Measurements from ENCODE around the gene WDR20.
"Not testable (repeated sequence)": the region's sequence is repeated elsewhere in the genome, so short reads cannot be mapped to it uniquely, and the experiment has no call there.

The WDR20 gene

DNA sequence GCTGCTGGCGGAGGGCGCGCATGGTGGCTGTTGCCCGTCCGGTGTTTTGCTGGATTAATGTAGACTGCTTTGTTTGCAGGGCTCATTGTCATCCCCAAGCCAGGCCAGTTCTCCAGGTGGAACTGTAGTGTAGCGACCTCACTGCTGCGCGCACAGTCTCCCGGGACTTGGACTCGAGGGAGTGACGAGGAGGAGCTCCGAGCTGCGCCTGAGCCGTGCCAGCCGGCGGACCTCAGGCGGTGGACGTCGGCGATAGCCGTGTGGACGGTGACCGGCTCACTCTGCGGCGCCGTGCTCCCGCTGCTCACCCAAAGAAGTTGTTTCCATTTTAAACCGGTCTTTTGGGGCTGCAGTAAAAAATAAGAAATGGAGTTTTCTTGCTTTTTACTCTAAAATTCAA is 83.1 kb downstream of the WDR20 start:
- no peak for DNase-seq

DNA sequence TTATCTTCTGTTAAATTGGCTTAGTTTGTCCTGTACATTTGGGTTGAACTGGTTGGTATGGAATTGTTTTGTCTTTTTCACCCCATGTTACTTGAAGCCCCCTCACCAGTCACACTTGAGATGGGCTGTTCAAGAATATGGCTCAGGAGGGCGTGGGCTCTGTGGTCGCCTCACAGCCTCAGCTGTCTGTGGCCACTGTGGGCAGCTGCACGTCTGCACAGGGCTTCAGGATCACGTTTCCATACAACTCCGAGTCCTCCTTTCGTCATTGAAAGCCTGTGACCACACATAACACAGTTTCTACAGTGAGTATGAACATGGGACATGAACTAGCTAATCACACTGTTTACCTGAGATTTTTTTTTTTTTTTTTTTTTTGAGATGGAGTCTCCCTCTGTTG is 84.0 kb downstream of the WDR20 start:
- DNase-seq: no peak

DNA sequence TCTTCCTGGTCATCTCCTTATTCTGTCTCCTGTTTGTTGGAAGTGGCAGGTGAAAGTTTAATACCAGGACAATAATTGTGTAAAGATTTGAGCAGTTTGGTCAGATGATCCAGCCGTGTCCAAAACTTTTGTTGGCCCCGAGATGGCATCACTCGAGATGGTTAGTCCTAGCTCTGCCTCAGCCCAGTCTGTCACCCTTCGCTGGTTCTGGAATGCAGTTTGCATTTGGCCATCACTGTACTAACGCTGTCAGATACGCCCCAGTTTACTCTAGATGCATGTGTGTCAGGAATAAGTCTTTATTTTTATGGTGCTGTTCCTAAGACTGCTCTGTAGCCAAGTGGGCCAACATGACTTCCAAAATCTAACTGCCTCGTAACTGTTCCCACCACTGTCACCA is 85.7 kb downstream of the WDR20 start:
- DNase-seq: no peak

DNA sequence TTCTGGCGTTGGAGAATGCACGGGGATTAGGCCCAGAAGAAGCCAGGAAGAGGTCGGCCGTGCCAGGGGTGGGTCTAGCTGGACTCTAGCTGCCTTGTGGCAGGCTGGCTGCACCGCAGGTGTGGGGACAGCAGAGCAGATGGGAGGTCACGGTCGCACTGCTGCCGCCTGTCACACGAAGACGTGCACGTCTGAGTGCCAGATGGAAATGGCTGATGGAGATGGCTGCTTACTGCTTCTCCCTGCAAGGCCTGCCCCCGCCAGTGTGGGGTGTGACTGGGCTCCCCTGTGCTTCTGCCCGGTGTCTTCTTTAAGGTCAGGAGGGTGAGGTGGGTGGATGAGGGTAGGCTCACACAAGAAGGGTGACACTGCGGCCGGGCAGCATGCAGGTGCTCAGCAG is 86.2 kb downstream of the WDR20 start:
- DNase-seq: no peak

DNA sequence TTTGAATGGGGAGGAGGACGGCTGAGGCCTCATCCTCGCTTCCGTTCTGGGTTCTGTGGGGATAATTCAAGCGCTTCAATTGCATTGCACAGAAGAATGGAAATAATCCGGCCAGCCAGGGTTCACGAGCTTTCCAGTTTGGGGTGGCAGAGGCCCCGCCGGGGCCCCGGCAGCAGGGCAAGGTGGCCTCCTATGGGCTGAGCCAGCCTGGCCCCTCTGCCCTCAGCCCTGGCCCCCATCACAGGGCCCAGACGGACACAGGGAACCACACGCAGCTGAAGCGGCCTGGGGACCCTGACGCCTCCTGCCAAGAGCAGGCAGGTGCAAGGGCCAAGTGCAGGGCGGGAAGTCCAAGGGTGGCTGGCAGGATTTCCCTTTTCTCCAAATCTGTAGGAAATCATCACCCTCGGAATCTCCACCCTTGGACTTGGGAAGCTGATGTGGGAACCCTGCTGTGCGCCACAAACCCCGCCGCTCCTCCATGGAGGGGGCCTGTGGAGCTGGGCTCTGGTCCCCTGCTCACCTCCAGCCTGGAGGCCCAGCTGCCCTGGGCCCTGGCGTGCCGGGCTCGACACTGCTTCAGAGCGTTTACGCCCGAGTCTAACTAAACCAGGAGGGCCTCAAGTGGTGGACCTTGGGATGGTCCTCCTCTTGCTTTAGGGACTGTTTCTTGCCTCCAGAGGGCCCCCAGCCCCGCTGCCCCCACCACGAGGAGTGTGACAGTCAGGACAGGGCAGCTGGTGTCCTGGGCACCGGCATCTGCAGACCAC is 86.8 kb downstream of the WDR20 start:
- DNase-seq: no peak

DNA sequence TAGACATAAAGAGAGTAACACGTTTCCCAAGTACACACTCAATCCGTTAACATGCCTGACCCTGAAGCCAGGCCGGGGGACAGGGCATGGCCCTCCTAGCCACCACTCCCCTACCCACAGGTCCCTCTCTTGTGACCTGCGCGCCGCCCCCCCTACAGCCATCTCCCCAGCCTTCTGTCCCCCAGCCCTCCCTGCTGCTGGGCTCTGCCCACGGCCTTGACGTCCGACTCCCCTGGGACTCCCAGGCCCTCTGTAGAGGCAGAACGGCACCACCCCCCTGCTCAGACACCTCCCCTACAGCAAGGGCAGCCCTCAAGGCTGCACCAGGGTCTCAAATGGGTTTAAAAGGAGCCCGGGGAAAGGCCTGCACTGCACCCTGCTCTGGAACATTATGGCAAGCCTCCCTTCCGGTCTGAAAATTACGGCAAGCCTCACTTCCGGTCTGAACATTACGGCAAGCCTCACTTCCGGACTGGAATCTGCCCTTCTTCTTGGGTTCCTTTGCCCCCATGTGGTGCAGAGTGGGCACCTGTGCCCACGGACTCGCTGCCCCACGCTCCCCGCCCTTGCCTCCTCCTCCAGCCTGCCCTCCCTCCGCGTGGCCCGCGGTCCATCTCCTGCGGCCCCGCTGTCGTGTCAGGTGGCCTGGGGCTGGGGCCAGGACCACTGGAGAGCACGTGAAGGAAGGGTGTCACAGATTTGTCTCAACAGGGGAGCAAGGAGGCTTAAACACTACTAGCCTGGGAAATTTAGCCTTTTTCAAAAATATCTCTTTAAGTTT is 87.7 kb downstream of the WDR20 start:
- DNase-seq: no peak

DNA sequence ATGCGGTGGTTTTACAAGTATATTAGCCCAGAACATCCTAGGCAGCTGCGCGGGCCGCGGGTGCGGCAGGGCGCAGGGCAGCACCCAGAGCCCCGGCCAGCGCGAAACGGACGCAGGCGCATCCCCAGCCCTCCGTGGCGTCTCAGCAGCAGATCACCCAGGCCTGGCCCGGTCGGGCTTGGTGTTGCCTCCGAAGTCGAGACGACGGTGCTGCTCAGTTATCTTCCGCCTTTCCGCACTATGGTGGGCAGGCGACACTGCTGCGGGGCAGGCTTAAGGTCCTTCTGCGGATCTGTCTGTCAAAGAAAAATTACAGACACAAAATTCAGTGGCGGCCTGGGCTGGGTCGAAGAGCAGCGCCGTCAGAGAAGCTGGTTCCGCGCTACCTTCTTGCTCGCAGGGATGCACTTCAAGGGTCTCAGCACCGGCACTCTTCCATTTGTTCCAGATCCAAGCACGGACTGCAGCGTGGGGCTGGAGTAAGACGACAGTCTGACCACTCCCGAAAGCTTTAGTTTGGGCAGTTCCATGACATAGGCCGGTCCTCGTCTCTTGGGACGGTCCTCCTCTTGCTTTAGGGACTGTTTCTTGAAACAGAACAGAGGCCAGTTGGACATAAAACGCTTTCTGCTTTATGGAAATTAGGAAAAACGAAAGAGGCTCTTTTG is 89.5 kb downstream of the WDR20 start:
- no peak for DNase-seq

DNA sequence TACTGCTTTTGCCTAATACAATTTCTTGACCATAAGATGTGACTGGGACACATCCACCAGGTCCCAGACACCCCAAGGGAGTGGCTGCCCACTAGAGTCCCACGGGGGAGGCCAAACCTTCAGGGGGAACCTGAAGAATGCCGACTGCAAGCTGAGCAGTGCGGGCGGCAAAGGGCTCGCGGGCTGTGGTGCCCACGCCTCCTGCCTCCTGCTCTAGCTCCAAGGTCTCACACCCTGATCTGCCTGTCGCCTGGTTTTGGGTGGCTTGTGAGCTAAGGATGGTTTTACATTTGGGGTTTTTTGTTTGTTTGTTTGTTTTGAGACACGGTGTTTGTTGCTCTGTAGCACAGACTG is 90.0 kb downstream of the WDR20 start:
- DNase-seq: no peak

DNA sequence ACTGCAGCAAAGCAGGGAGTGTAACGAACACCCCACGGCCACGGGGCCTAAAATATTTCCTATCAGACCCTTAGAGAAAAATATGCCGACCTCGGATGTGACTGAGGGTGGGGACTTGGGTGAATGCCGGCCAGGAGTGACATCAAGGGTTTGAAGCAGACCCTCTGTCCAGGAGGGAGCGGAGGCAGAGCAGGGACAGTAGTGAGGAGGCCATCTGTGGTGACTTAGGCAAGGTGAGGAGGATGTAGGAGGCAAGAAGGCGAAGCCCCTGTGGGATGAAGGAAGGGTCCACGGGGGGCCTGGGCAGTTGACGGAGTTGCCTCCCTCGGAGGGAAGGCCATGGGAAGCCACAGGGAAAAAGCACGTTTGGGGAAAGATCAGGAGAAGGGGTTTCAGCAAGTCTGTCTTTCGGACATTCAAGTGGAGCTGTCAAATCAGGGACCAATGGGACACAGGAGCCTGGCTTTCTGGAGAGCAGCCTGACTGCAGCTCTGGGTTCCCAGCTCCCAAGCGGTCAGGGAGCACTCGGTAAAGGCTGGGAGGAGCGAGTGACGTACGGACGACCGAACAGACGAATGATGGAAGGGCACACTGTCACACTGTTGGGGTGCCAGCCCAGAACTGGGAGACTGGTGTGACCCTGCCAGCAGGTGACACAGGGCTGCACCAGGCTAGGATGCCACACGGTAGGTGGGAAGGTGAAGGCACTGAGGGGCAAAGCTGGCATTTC is 90.9 kb downstream of the WDR20 start:
- no peak for DNase-seq

DNA sequence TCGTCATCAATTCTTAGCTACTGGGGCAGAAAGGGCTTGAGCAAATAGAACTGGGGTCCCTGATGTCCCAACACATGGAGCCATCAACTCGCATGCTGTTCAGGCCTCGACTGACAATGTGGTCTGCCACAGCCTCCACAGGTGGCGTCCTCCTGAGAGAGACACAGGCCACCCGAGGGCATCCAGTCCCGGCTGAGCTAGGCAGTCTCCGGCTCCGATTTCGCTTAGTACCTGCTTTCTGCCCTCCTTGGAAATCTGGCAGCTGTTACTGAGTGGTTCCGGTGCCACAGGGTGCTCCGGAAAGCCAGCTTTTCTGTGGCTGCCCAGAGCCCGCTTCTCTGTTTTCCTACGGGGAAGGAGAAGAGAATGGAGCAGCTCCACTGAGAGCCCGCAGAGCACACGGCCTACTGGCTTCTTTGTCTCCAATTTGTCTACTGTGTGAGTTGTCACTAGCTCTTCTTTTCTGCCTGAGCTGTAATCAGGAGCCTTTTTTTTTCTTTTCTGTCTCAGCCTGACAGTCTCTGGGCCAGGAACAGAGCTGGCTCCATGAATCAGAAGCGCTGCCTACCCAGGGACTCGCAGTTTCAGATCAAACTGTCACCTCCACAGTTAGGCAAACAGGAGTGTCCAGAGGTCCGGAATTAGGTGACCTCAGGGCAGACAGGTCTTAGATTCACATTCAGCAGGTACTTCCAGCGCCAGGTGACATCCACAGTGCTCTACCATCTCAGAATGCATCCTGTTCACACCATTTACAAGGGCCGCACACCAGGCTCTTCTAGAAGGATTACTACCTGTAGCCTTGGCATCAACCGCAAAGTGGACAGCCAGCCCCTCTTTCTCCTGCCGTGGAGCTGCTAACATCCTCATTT is 92.0 kb downstream of the WDR20 start:
- DNase-seq: no peak

DNA sequence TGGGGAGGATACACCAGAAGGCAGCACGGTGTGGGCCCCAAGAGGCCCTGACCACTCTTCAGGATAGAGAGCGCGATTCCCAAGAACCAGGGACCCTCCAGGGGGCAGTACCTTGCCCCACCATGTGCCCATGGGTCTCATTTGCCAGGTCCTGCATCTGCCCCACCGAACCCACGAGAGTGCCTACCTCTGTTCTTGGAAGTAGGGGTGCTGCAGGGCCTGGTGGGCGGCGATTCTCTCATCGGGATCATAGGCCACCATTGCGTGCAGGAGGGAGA is 92.6 kb downstream of the WDR20 start:
- DNase-seq: no peak

DNA sequence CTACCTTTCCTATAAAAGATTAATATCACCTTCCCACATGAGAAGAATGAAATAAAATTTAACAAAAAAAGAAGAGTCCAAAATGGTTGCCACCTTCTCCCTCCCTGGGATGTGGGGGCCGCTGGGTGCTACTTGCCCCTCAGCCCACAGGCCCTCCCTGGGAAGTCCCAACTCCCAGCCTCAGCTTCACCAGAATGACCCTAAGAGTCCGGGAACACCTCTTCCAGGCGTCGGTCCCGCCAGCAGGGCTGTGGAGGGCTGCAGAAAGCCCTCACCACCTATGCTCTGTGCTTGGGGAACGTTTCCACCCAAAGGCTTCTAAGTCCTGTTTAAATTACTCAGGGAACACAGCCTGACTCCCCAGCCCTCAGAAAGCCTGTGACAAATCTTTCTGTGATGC is 93.4 kb downstream of the WDR20 start:
- DNase-seq: no peak

DNA sequence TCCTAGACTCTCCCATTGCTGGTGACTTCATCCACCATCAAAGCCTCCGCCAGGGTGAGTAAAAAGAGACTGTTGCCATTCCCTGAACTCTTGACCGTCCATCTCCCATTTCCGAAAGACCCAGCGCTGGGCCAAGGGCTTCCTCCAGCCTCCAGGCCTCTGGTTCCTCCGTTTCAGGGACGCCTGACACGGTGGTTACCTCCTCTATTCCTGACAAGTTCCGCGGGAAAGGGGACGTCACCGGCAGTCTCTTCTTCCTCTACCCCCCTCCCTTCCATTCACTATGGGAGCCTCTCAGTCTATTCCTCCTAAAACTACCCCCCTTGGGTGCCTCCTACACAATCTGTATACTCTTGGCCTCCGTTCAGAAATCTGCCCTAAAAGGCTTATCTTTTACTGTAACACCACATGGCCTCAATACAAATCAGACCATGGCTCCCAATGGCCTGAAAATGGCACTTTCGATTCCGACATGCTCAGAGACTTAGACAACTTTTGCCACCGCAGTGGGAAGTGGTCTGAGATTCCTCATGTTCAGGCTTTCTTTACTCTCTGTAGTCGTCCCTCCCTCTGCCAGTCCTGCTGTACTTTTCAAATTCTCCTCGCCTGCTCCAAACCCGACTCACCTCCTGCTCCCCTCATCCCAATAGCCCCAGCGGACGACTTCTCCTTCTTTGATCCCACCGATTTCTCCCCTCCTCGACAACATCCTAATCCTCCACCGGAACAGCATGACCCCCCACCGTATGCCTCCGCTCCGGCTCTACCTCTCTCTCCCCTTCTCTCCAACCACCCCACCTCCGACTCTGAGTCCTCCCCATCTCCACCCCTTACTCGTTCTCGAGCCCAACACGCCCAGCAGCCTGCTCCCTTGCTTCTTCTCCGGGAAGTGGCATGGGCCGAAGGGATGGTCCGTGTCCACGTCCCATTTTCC is 94.9 kb downstream of the WDR20 start:
- no peak for DNase-seq

DNA sequence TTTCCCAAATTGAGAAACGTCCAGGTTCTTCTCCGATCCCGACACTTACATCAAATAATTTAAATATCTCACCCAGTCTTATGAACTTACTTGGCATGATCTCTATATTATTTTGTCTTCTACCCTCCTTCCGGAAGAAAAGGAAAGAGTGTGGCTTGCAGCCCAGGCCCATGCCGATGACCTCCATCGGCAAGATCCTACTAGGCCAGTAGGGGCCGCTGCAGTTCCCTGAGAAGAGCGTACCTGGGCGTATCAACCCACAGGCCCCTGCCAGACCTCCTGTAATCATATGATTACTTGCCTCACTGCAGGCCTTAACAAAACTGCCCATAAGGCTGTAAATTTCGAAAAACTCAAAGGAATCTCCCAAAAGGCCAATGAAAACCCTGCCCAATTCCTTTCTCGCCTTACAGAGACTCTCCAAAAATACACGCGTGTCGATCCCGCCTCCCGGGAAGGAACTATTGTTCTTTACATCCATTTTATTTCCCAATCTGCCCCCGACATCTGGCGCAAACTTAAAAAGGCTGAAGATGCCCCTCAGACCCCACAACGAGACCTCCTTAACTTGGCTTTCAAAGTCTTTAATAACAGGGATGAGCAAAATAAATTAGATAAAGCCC is 95.7 kb downstream of the WDR20 start:
- peak; percentile 73 for DNase-seq

DNA sequence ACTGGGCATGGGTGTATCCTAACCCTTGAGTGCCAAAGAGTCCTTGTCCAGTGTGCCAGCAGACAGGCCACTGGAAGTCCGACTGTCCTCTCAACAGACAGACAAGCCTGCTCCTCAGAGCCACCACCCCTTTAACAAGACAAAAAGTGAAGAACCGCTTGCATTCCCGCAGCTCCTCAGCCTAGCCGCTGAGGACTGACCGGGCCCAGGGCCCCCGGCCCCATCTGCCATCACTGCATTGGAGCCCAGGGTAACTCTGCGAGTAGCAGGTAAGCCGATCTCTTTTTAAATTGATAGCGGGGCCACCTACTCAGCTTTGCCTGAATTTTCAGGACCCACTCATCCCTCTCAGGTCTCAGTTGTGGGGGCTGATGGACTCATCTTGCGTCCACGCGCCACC is 96.3 kb downstream of the WDR20 start:
- no peak for DNase-seq

DNA sequence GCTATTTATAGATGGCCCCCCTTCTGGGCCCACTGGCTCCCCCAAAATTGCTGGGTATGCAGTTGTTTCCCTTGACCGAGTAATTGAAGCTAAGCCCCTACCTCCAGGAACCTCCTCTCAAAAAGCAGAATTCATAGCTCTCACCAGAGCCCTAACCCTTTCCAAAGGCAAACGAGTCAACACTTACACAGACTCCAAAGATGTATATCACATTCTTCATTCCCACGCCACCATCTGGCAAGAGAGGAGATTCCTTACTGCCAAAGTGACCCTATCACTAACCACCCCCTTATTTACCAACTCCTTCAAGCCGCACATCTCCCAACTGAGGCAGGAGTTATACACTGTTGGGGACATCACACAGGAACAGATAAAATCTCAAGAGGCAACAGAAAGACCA is 98.4 kb downstream of the WDR20 start:
- DNase-seq: no peak

DNA sequence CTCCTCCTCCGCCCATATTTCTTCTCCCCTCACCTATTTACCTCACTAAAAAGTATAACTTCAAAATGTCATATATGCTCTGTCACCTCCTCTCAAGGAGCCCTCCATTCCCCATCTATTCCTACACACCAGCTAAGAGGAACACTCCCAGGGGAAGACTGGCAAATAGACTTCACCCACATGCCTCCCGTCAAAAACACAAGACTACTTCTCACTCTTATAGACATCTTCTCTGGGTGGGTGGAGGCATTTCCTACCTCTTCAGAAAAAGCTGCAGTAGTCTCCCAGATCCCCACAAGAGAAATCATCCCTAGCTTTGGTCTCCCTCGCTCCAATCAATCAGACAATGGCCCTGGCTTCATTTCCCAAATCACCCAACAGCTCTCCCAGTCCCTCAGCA is 99.1 kb downstream of the WDR20 start:
- DNase-seq: no peak

DNA sequence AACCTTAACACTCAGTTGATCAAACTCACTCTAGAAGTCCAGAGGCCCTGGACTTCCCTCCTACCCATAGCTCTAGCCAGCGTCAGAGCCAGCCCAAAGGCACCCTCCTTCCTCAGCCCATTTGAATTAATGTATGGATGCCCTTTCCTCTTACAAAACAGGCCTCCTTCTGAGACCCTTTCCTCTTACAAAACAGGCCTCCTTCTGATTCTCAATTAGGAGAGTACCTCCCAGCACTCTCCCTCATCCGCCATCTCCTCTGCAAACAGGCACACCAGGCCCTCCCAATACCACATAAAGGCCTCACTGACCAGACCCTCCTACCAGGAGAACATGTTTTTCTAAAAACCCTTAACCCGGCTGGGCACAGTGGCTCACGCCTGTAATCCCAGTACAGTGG is 99.5 kb downstream of the WDR20 start:
- DNase-seq: no peak

DNA sequence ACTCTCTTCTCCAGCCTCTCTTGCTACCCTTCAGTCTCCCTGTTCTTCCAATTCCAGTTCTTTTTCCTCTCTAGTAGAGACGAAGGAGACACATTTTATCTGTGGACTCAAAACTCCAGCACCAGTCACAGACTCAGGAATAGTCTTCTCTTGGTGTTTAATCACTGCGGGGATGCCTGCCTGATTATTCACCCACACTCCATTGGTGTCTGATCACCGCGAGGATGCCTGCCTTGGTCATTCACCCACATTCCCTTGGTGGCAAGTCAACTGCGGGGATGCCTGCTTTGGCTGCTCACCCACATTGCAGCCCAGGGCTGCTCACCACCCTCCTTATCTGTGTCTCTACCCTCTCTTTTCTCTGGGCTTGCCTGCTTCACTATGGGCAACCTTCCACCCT is 100.8 kb downstream of the WDR20 start:
- not testable (repeated sequence) for DNase-seq

DNA sequence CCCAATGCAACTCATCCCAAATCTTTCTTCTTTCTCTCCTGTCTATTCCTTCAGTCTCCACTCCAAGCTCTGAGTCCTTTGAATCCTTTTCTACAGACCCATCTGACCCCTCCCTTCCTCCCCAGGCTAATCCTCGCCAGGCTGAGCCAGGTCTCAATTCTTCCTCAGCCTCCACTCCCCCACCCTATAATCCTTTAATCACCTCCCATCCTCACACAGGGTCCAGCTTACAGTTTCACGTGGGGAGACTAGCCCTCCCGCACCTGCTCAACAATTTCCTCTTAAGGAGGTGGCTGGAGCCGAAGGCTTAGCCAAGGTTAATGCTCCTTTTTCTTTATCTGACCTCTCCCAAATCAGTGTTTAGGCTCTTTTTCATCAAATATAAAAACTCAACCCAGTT is 101.5 kb downstream of the WDR20 start:
- DNase-seq: no peak

DNA sequence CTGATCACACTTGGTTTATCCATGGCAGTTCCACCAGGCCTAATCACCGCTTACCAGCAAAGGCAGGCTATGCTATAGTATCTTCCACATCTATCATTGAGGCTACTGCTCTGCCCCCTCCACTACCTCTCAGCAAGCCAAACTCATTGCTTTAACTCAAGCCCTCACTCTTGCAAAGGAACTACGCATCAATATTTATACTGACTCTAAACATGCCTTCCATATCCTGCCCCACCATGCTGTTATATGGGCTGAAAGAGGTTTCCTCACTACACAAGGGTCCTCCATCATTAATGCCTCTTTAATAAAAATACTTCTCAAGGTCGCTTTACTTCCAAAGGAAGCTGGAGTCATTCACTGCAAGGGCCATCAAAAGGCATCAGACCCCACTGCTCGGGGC is 104.1 kb downstream of the WDR20 start:
- not testable (repeated sequence) for DNase-seq
